ENCODE data around the gene LRRC3.

GRCh38 chr21:44510109-44510507 lies 54.8 kb downstream of the LRRC3 start:
- TF ChIP-seq CTCF (IDR thresholded peaks at IDR 0.05), result no peak
- no peak for TF ChIP-seq POLR2A (IDR thresholded peaks at IDR 0.05)
